Mammary epithelial cell (primary cell): ENCODE data around the gene SLC7A9.

ENCODE experiments used
- CTCF ChIP-seq, 2 donors: IDR thresholded peaks in 1 of 2; conservative IDR thresholded peaks in 1 of 2; 2 replicates each; pipeline ENCODE4 v1.5.1; 2011 to 2012; ENCODE audit warnings: inconsistent platforms in 2 of 2, low read length in 2 of 2, mild to moderate bottlenecking in 2 of 2, control low read depth in 1 of 2, low read depth in 1 of 2; ENCODE audit not compliant: insufficient read depth in 1 of 2; ENCODE audit errors: extremely low read depth in 1 of 2
- EZH2 ChIP-seq: IDR thresholded peaks from 2 replicates; pipeline ENCODE4 v1.6.1; 2012; ENCODE audit warnings: low read length, inconsistent platforms, borderline replicate concordance

- no peak for TF ChIP-seq CTCF (conservative IDR thresholded peaks at IDR 0.05 in 1 of 2, IDR thresholded peaks at IDR 0.05 in 1 of 2; ENCODE audit: extremely low read depth in 1 of 2, insufficient read depth in 1 of 2, low read depth in 1 of 2, low read length in 2 of 2)
- TF ChIP-seq EZH2, result no peak
These were observed 25.8 kb downstream of the SLC7A9 start for GRCh38 chr19:32843716-32844245.
